ENCODE results near the gene NIPBL.

The NIPBL gene

DNA sequence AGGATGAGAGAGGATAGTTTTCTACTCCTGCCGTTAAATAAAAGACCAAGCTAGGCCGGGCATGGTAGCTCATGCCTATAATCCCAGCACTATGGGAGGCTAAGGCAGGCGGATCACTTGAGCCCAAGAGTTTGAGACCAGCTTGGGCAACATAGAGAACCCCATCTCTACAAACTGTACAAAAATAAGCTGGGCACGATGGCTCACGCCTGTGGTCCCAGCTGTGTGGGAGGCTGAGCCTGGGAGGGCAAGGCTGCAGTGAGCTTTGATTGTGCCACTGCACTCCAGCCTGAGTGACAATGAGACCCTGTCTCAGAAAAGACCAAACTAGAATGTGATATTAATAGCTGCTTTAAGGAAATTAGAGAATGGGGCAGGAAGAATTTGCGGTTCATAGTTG is 158.4 kb downstream of the NIPBL start:
- TF ChIP-seq CEBPB (IDR thresholded peaks at IDR 0.05) (no peak), TCF12 (IDR thresholded peaks at IDR 0.05; ENCODE audit: low read depth) (no peak), ZBTB7A (IDR thresholded peaks at IDR 0.05; ENCODE audit: low read depth) (no peak), TEAD4 (IDR thresholded peaks at IDR 0.05) (no peak)

DNA sequence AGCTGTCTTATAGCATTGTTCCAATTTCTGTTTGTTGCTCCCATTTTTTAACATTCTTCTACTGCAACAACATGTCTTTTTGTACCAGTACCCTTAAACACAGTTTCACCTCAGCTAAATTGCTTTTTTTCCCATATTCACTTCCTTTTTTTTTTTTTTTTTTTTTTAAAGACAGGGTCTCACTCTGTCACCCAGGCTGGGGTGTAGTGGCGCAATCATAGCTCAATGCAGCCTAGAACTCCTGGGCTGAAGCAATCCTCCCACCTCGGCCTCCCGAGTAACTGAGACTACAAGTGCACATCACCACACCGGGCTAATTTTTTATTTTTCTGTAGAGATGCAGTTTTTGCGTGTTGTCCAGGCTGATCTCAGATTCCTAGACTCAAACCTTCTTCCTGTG is 161.3 kb downstream of the NIPBL start:
- TF ChIP-seq, protein P1, sequence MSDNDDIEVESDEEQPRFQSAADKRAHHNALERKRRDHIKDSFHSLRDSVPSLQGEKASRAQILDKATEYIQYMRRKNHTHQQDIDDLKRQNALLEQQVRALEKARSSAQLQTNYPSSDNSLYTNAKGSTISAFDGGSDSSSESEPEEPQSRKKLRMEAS (IDR thresholded peaks at IDR 0.05) = no peak
- TF ChIP-seq ZBTB7A (IDR thresholded peaks at IDR 0.05; ENCODE audit: low read depth) = no peak
- TF ChIP-seq TEAD4 (IDR thresholded peaks at IDR 0.05) = no peak
- TF ChIP-seq EP300 (IDR thresholded peaks at IDR 0.05; ENCODE audit: borderline replicate concordance) = no peak
- no peak for TF ChIP-seq TCF12 (IDR thresholded peaks at IDR 0.05; ENCODE audit: low read depth)
- TF ChIP-seq CREB1 (IDR thresholded peaks at IDR 0.05; ENCODE audit: low read depth) = no peak
- TF ChIP-seq RAD21 (IDR thresholded peaks at IDR 0.05; ENCODE audit: low read depth) = no peak
- TF ChIP-seq EGR1 (IDR thresholded peaks at IDR 0.05) = no peak
- TF ChIP-seq, protein P2, sequence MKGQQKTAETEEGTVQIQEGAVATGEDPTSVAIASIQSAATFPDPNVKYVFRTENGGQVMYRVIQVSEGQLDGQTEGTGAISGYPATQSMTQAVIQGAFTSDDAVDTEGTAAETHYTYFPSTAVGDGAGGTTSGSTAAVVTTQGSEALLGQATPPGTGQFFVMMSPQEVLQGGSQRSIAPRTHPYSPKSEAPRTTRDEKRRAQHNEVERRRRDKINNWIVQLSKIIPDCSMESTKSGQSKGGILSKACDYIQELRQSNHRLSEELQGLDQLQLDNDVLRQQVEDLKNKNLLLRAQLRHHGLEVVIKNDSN (IDR thresholded peaks at IDR 0.05) = no peak
- no peak for TF ChIP-seq TAF1 (IDR thresholded peaks at IDR 0.05; ENCODE audit: low read depth)
- no peak for TF ChIP-seq CEBPB (IDR thresholded peaks at IDR 0.05)

DNA sequence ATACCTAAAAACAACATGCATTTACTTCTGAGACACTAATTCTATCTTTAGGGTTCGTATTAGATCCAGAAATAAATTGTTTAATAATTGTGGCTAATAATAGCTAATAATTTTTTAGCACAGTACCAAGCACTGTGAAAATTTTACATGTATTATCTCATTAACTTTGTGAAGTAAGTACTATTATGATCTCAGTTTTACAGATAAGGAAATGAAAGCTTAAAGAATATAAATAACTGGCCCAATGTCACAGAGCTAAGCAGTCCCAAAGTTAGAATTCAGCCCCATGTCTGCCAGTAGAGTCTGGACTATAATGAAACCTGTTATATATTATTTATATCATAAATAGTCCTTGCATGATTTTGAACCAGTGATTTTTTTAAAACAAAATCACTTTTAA is 163.3 kb downstream of the NIPBL start:
- no peak for TF ChIP-seq TAF1 (IDR thresholded peaks at IDR 0.05; ENCODE audit: low read depth)
- TF ChIP-seq CREB1 (IDR thresholded peaks at IDR 0.05; ENCODE audit: low read depth) = no peak
- TF ChIP-seq FOXM1 (IDR thresholded peaks at IDR 0.05; ENCODE audit: borderline replicate concordance, low read depth) = no peak
- TF ChIP-seq TCF12 (IDR thresholded peaks at IDR 0.05; ENCODE audit: low read depth) = no peak
- no peak for TF ChIP-seq ZBTB7A (IDR thresholded peaks at IDR 0.05; ENCODE audit: low read depth)

DNA sequence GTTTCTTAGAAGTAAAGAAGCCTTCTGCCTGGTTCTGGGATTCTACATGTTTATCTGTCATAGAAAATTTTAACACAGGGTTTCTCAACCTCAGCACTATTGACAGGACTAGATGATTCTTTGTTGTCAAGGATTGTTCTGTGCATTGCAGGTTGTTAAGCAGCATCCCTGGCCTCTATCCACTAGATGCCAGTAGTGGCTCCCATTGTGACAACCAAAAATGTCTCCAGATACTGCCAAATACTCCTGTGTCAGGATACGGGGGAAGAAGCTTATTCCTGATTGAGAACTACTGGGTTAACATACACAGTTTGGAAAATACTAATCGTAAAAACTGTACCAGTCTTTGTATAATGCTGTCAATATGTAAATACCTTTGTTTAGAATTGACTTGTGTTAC is 167.1 kb downstream of the NIPBL start:
- TF ChIP-seq YY1 (IDR thresholded peaks at IDR 0.05; ENCODE audit: low read depth) (no peak), CREB1 (IDR thresholded peaks at IDR 0.05; ENCODE audit: low read depth) (no peak), TAF1 (IDR thresholded peaks at IDR 0.05; ENCODE audit: low read depth) (no peak)
- TF ChIP-seq, protein P3, sequence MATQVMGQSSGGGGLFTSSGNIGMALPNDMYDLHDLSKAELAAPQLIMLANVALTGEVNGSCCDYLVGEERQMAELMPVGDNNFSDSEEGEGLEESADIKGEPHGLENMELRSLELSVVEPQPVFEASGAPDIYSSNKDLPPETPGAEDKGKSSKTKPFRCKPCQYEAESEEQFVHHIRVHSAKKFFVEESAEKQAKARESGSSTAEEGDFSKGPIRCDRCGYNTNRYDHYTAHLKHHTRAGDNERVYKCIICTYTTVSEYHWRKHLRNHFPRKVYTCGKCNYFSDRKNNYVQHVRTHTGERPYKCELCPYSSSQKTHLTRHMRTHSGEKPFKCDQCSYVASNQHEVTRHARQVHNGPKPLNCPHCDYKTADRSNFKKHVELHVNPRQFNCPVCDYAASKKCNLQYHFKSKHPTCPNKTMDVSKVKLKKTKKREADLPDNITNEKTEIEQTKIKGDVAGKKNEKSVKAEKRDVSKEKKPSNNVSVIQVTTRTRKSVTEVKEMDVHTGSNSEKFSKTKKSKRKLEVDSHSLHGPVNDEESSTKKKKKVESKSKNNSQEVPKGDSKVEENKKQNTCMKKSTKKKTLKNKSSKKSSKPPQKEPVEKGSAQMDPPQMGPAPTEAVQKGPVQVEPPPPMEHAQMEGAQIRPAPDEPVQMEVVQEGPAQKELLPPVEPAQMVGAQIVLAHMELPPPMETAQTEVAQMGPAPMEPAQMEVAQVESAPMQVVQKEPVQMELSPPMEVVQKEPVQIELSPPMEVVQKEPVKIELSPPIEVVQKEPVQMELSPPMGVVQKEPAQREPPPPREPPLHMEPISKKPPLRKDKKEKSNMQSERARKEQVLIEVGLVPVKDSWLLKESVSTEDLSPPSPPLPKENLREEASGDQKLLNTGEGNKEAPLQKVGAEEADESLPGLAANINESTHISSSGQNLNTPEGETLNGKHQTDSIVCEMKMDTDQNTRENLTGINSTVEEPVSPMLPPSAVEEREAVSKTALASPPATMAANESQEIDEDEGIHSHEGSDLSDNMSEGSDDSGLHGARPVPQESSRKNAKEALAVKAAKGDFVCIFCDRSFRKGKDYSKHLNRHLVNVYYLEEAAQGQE (IDR thresholded peaks at IDR 0.05; ENCODE audit: low read depth) = no peak

DNA sequence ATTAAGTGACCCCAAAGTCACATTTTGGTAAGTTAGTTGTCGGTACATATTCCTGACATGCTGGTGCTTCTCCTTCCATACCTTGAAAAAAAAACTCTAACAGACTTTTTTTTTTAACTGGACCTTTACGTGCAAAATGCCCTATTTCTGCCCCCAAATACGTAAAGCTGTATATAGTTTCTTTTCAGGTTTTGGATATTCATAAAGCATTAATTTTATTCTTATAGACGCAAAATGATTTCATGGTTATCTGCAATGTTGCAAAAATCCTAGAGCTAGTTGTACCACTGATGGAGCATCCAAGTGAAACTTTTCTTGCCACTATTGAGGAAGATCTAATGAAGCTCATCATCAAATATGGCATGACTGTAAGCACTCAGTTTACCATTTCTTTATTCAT is 167.6 kb downstream of the NIPBL start:
- TF ChIP-seq ZBTB7A (IDR thresholded peaks at IDR 0.05; ENCODE audit: low read depth) = no peak
- TF ChIP-seq FOXM1 (IDR thresholded peaks at IDR 0.05; ENCODE audit: borderline replicate concordance, low read depth) = no peak
- no peak for TF ChIP-seq YY1 (IDR thresholded peaks at IDR 0.05; ENCODE audit: low read depth)
- TF ChIP-seq, protein P1 (IDR thresholded peaks at IDR 0.05) = no peak
- no peak for TF ChIP-seq EGR1 (IDR thresholded peaks at IDR 0.05)

DNA sequence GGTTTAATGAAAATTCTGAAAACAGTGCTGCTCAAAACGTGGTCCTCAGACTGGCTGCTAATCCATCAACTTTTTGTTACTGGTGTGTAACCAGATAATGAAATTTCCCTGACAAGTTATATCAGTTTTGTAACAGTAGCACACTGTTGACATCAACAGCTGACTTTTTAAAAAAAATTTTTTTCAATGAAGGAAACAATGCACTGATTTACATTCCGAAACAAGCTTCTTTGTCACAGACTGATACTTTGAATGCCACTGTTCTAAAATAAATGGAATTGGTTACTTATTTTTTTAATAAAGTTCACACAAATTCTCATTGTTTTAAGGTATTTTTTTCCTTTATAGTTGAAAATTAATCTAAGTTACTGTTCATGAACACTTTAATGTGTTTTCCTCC is 169.1 kb downstream of the NIPBL start:
- TF ChIP-seq CEBPB (IDR thresholded peaks at IDR 0.05) = no peak
- no peak for TF ChIP-seq RAD21 (IDR thresholded peaks at IDR 0.05; ENCODE audit: low read depth)

DNA sequence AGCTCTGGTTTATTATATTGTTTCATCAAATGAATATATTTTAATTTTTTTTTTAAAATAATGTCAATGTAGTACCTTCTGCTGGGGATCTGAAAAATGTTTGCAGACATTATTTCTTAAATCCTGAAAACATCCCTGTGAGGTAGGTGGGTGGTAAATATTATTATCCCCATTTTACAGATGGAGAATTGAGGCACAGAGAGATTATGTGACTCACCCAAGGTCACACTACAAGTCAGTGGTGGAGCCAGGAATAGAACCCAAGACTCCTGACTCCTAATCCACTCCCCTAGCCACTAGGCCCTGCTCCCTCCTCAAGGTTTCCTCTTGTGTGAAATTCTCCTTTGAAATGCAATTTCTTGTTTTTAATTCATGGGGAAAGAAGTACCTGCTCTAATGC is 171.4 kb downstream of the NIPBL start:
- TF ChIP-seq TAF1 (IDR thresholded peaks at IDR 0.05; ENCODE audit: low read depth) = no peak
- TF ChIP-seq TEAD4 (IDR thresholded peaks at IDR 0.05) = no peak
- TF ChIP-seq, protein P1 (IDR thresholded peaks at IDR 0.05) = no peak
- TF ChIP-seq TCF12 (IDR thresholded peaks at IDR 0.05; ENCODE audit: low read depth) = no peak
- TF ChIP-seq, protein P2 (IDR thresholded peaks at IDR 0.05) = no peak
- no peak for TF ChIP-seq EGR1 (IDR thresholded peaks at IDR 0.05)
- no peak for TF ChIP-seq YY1 (IDR thresholded peaks at IDR 0.05; ENCODE audit: low read depth)
- no peak for TF ChIP-seq RAD21 (IDR thresholded peaks at IDR 0.05; ENCODE audit: low read depth)
- no peak for TF ChIP-seq CEBPB (IDR thresholded peaks at IDR 0.05)

DNA sequence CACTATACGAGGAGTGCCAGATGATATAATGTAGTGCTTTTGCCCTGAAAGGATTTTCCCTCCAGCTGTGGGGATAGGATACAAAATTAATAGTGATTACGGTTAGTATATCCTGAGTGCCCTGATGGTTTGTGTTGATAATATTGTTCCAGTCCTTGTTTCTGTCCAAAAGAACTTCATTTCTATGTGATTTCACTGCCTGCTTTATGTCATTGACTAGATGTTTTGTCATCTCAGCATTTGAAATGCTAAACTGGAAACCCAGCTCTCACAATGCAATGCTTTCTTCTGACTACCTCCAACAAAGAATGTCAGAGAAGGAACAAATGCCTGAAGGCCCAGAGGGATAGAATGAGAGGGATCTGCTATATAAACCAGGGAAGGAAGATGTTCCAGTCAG is 177.8 kb downstream of the NIPBL start:
- TF ChIP-seq, protein P3 (IDR thresholded peaks at IDR 0.05; ENCODE audit: low read depth) = no peak
- TF ChIP-seq, protein P1 (IDR thresholded peaks at IDR 0.05) = no peak
- TF ChIP-seq ZBTB7A (IDR thresholded peaks at IDR 0.05; ENCODE audit: low read depth) (no peak), CREB1 (IDR thresholded peaks at IDR 0.05; ENCODE audit: low read depth) (no peak), EGR1 (IDR thresholded peaks at IDR 0.05) (no peak), NFIC (IDR thresholded peaks at IDR 0.05) (no peak), YY1 (IDR thresholded peaks at IDR 0.05; ENCODE audit: low read depth) (no peak), TCF12 (IDR thresholded peaks at IDR 0.05; ENCODE audit: low read depth) (no peak), TEAD4 (IDR thresholded peaks at IDR 0.05) (no peak), CEBPB (IDR thresholded peaks at IDR 0.05) (no peak), RAD21 (IDR thresholded peaks at IDR 0.05; ENCODE audit: low read depth) (no peak), TAF1 (IDR thresholded peaks at IDR 0.05; ENCODE audit: low read depth) (no peak), FOXM1 (IDR thresholded peaks at IDR 0.05; ENCODE audit: borderline replicate concordance, low read depth) (no peak), EP300 (IDR thresholded peaks at IDR 0.05; ENCODE audit: borderline replicate concordance) (no peak)
- TF ChIP-seq, protein P2 (IDR thresholded peaks at IDR 0.05) = no peak
